Ishikawa (cell line): ENCODE measurements around the gene SPATA17.

Experiments
- CEBPB ChIP-seq: IDR thresholded peaks from 2 replicates; pipeline ENCODE4 v1.6.1; 2012
- CREB1 ChIP-seq: IDR thresholded peaks from 2 replicates; pipeline ENCODE4 v1.6.1; 2012; ENCODE audit warnings: low read depth
- EGR1 ChIP-seq: IDR thresholded peaks from 2 replicates; pipeline ENCODE4 v1.6.1; 2012
- EP300 ChIP-seq: IDR thresholded peaks from 2 replicates; pipeline ENCODE4 v1.6.1; 2012; ENCODE audit warnings: borderline replicate concordance
- FOXM1 ChIP-seq: IDR thresholded peaks from 2 replicates; pipeline ENCODE4 v1.6.1; 2012; ENCODE audit warnings: low read depth, borderline replicate concordance
- NFIC ChIP-seq: IDR thresholded peaks from 2 replicates; pipeline ENCODE4 v1.6.1; 2012
- RAD21 ChIP-seq: IDR thresholded peaks from 2 replicates; pipeline ENCODE4 v1.6.1; 2012; ENCODE audit warnings: low read depth
- TAF1 ChIP-seq: IDR thresholded peaks from 2 replicates; pipeline ENCODE4 v1.6.1; 2012; ENCODE audit warnings: low read depth, mild to moderate bottlenecking
- TCF12 ChIP-seq: IDR thresholded peaks from 2 replicates; pipeline ENCODE4 v1.6.1; 2012; ENCODE audit warnings: low read depth
- TEAD4 ChIP-seq: IDR thresholded peaks from 2 replicates; pipeline ENCODE4 v1.6.1; 2012
- YY1 ChIP-seq: IDR thresholded peaks from 2 replicates; pipeline ENCODE4 v1.6.1; 2012; ENCODE audit warnings: low read depth
- ZBTB7A ChIP-seq: IDR thresholded peaks from 2 replicates; pipeline ENCODE4 v1.6.1; 2012; ENCODE audit warnings: low read depth
- TF ChIP-seq, protein P1 (sequence below): IDR thresholded peaks from 2 replicates; pipeline ENCODE4 v1.6.1; 2012
- TF ChIP-seq, protein P2 (sequence below): IDR thresholded peaks from 2 replicates; pipeline ENCODE4 v1.6.1; 2012
- TF ChIP-seq, protein P3 (sequence below): IDR thresholded peaks from 2 replicates; pipeline ENCODE4 v1.6.1; 2012; ENCODE audit warnings: low read depth, mild to moderate bottlenecking

SPATA17 gene

GRCh38 chr1:217881131-217881543 is 250.0 kb downstream of the SPATA17 start:
- TF ChIP-seq FOXM1 (no peak), NFIC (no peak), EGR1 (no peak), TCF12 (no peak), EP300 (no peak), TEAD4 (no peak), ZBTB7A (no peak), YY1 (no peak), CREB1 (no peak), TAF1 (no peak)
- TF ChIP-seq, protein P1, sequence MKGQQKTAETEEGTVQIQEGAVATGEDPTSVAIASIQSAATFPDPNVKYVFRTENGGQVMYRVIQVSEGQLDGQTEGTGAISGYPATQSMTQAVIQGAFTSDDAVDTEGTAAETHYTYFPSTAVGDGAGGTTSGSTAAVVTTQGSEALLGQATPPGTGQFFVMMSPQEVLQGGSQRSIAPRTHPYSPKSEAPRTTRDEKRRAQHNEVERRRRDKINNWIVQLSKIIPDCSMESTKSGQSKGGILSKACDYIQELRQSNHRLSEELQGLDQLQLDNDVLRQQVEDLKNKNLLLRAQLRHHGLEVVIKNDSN: no peak
- TF ChIP-seq, protein P2, sequence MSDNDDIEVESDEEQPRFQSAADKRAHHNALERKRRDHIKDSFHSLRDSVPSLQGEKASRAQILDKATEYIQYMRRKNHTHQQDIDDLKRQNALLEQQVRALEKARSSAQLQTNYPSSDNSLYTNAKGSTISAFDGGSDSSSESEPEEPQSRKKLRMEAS: no peak
- TF ChIP-seq, protein P3, sequence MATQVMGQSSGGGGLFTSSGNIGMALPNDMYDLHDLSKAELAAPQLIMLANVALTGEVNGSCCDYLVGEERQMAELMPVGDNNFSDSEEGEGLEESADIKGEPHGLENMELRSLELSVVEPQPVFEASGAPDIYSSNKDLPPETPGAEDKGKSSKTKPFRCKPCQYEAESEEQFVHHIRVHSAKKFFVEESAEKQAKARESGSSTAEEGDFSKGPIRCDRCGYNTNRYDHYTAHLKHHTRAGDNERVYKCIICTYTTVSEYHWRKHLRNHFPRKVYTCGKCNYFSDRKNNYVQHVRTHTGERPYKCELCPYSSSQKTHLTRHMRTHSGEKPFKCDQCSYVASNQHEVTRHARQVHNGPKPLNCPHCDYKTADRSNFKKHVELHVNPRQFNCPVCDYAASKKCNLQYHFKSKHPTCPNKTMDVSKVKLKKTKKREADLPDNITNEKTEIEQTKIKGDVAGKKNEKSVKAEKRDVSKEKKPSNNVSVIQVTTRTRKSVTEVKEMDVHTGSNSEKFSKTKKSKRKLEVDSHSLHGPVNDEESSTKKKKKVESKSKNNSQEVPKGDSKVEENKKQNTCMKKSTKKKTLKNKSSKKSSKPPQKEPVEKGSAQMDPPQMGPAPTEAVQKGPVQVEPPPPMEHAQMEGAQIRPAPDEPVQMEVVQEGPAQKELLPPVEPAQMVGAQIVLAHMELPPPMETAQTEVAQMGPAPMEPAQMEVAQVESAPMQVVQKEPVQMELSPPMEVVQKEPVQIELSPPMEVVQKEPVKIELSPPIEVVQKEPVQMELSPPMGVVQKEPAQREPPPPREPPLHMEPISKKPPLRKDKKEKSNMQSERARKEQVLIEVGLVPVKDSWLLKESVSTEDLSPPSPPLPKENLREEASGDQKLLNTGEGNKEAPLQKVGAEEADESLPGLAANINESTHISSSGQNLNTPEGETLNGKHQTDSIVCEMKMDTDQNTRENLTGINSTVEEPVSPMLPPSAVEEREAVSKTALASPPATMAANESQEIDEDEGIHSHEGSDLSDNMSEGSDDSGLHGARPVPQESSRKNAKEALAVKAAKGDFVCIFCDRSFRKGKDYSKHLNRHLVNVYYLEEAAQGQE: no peak

GRCh38 chr1:217881607-217882332 is 250.6 kb downstream of the SPATA17 start:
- TF ChIP-seq EP300 (no peak), ZBTB7A (no peak), CEBPB (no peak), NFIC (no peak), TEAD4 (no peak), CREB1 (no peak), RAD21 (no peak), YY1 (no peak), TCF12 (no peak)
- TF ChIP-seq, protein P3: no peak

DNA sequence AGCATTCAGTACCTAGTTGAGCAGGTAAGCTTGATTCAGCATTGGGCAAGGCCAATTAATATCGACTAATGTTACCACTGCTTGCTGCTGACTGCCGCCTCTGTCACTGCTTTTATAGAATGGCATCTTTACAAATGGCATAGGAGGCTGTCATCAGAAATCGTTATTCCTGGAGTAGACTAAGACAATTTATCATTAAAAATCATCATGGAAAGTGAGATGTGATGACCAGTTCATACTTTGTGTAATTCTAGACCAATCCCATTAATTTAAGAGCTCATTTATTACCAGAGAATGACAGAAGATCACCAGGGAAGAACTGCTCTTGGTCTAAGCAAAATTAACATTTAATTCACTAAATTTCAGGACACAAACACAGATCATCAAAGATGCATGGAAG is 254.0 kb downstream of the SPATA17 start:
- no peak for TF ChIP-seq YY1
- no peak for TF ChIP-seq RAD21
- no peak for TF ChIP-seq TCF12
- TF ChIP-seq, protein P1: no peak
- TF ChIP-seq FOXM1: no peak
- no peak for TF ChIP-seq EP300
- no peak for TF ChIP-seq EGR1
- no peak for TF ChIP-seq CREB1
- no peak for TF ChIP-seq TAF1
- TF ChIP-seq NFIC: no peak
- TF ChIP-seq, protein P3: no peak
- TF ChIP-seq, protein P2: no peak
- TF ChIP-seq ZBTB7A: no peak
- TF ChIP-seq TEAD4: no peak
- TF ChIP-seq CEBPB: no peak

DNA sequence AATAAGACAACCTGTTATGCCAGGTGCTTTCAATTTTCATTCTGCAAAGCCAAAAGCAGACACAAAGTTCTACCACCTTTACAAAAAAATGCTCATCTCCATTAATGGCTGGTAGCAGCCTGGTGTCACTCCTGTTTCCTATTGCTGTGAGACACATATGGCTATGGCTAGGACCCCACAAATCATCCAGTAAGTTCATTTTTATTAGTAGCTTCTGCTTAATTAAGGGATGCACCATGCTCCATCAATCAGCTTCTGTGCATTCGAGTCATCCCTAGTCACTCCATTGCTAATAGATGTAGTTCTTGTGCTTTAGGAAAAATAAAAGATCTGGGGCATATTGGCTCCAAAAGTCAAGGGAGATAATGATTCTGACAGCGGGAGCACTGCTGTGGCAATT is 257.2 kb downstream of the SPATA17 start:
- no peak for TF ChIP-seq RAD21
- TF ChIP-seq EGR1: no peak
- no peak for TF ChIP-seq TAF1
- no peak for TF ChIP-seq CEBPB
- no peak for TF ChIP-seq NFIC
- TF ChIP-seq FOXM1: no peak
- TF ChIP-seq CREB1: no peak
- TF ChIP-seq, protein P3: no peak
- no peak for TF ChIP-seq TCF12
